Upper lobe of left lung (tissue), 4 donors: ENCODE measurements around the gene KRTAP10-5.

Experiments used
- CTCF ChIP-seq, 6 experiments: fragments of 450-650 bp in 4 of 6; fragments of 200-600 bp in 2 of 6; sonication (generic) in 2 of 6; IDR thresholded peaks; one replicate each; pipeline ENCODE4 v1.5.1; 2016 to 2019; ENCODE audit warnings: antibody characterized with exemption in 6 of 6
- EP300 ChIP-seq, 4 donors: sonication (generic); formaldehyde crosslinking; IDR thresholded peaks; one replicate each; pipeline ENCODE4 v1.5.1; 2017; ENCODE audit warnings: antibody characterized with exemption in 4 of 4, control low read depth in 2 of 4
- POLR2A ChIP-seq, 4 donors: fragments of 450-650 bp; IDR thresholded peaks; one replicate each; pipeline ENCODE4 v1.5.1; 2016 to 2017; ENCODE audit warnings: antibody characterized with exemption in 4 of 4, mild to moderate bottlenecking in 2 of 4
- POLR2AphosphoS5 ChIP-seq, 2 donors: sonication (generic); formaldehyde crosslinking; IDR thresholded peaks; one replicate each; pipeline ENCODE4 v1.5.1; 2017; ENCODE audit warnings: antibody characterized with exemption in 2 of 2

GRCh38 chr21:44531606-44532564 is 48.5 kb downstream of the KRTAP10-5 start:
- TF ChIP-seq CTCF (IDR thresholded peaks at IDR 0.05) (no peak), EP300 (IDR thresholded peaks at IDR 0.05) (no peak), POLR2A (IDR thresholded peaks at IDR 0.05) (no peak), POLR2AphosphoS5 (IDR thresholded peaks at IDR 0.05) (no peak)
